Measurements from ENCODE around the gene WRNIP1. TPM values are rescaled to one million over a fixed set of nuclear protein-coding genes. Genes with fewer than 3 reads are reported as not detected.

The WRNIP1 gene
- total and polyA plus RNA-seq, 2 of the 13 experiments (the other 11 are each of a cell fraction or from before 2014, with no cell fraction given) = 77.7 to 90.3 TPM

DNA sequence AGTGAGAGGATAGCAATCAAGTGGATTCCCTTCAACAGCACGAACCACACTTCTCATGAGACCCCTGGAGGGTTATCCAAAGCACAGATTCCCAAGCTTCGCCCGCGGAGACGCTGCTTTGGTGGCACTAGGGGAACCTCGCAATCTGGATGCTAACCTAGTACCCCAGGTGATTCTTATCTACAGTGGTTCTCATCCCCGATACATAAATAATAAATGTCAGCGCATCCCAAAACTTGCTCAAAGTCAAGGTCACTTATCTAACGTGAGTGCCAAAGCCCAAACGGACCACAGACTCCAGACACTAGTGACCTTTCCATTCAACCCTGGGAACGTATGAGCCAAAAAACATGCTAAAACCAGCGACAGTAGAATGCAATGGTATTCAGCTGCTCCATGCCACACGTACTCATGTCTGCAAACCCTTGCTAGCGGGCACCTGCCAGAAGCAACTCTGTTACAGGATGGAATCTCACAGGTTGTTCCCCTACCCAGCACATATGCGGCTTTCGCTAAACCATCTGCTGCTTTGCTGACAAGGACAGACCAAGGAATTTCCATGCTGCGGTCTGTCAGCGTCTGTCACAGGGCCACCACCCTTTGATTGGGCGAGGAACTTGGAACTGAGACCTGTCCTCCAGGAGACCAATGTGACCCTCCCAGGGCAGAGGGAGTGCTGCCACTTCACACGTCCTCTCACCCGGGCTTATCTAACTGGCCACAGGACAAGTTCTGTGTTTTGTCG is 31.3 kb upstream of the WRNIP1 start:
- in situ Hi-C loops (cut with HindIII; ENCODE audit: extremely low pct_ligation_motif_present, low pct_unique_long_range_greater_than_20kb) (no loop called here), intact Hi-C loops (cut with micrococcal nuclease; ENCODE audit: unreplicated experiment) (no loop called here)
- no TSS peak for BruUV-seq (replicated peaks)
- WGBS (ENCODE audit: low lambda C conversion rate) = 55% methylated on average over 22 of the region's 22 CpGs
- H3K27me3 ChIP-seq (ENCODE audit: control insufficient read depth in 1 of 2, insufficient read depth in 2 of 2, low read length in 2 of 2) = peaks cover 3 to 25% of the 10 kb centered on the region in 2 experiments; a peak in 2 of 5 replicates
- POLR2A ChIA-PET = no interaction called here
- H3K4me3 ChIP-seq (replicated peaks in 1 of 3; ENCODE audit: insufficient read depth in 1 of 3, low read depth in 2 of 3, low read length in 3 of 3) = no peak overlapping the region
- peaks cover 9% of the 10 kb centered on the region; the same call in 1 of the 2 replicates for H3K4me1 ChIP-seq (ENCODE audit: insufficient read depth, low read length)
- FAIRE-seq = no peak
- H4K20me1 ChIP-seq (ENCODE audit: insufficient read depth, low read length) = no peaks in the 10 kb centered on the region
- no peak for TF ChIP-seq SALL1 (CRISPR knock-in tag; IDR thresholded peaks at IDR 0.05)
- TF ChIP-seq ZFP36L2 (CRISPR knock-in tag; IDR thresholded peaks at IDR 0.05) = no peak
- H3K79me2 ChIP-seq (ENCODE audit: insufficient read depth, low read length) = no peaks in the 10 kb centered on the region
- H2AFZ ChIP-seq (ENCODE audit: low read length) = no peak overlapping the region
- H3K27ac ChIP-seq (ENCODE audit: extremely low read length, insufficient read depth, low read length) = no peak overlapping the region
- no peak for DNase-seq (ENCODE audit: low spot score)
- CTCF ChIA-PET (ENCODE audit: low intra/inter-chr PET ratio, low total read pairs) = no interaction called here
- ATAC-seq = no peak
- no peaks in the 10 kb centered on the region for H3K9me3 ChIP-seq (ENCODE audit: low read length)
- H3K36me3 ChIP-seq (replicated peaks in 1 of 2; ENCODE audit: control insufficient read depth in 1 of 2, insufficient read depth in 2 of 2, low read length in 2 of 2) = no peaks in the 10 kb centered on the region
- H3K9ac ChIP-seq (ENCODE audit: insufficient read depth, low read depth, low read length) = no peak overlapping the region
- H3K4me2 ChIP-seq (ENCODE audit: low read depth, low read length) = no peak overlapping the region

DNA sequence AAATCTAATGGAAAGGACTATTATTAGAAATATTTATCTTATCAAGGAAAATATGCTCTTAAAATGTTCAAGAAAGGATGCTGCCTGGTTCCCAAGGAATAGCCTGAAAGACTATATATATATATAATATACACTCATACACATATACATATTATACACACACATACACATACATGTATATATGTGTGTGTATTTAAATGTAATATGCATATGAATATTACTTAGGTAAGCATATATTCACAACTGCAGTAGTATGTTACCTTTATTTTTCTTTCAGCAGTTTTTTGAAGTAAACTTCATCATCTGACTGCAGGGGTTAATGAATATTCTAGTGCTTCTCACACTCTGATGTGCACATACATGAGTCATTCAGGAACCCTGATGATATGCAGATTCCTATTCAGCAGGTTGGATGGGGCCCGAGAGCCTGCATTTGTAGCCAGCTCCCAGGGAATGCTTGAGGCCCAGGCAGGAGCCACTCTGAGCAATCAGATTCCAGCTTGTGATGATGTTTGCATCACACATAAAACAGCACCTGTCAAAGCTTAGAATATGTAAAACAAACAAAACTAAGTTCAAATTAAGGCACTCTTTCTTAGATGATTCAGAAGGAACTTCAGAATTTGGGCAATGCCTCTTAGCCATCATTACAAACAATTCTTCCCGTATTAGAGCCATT is 30.6 kb upstream of the WRNIP1 start:
- POLR2A ChIA-PET = no interaction called here
- in situ Hi-C loops (cut with HindIII; ENCODE audit: extremely low pct_ligation_motif_present, low pct_unique_long_range_greater_than_20kb) = no loop called here
- no peaks in the 10 kb centered on the region for H4K20me1 ChIP-seq (ENCODE audit: insufficient read depth, low read length)
- FAIRE-seq = no peak
- H3K4me1 ChIP-seq (ENCODE audit: insufficient read depth, low read length) = peaks cover 17% of the 10 kb centered on the region; the same call in 1 of the 2 replicates
- no peaks in the 10 kb centered on the region for H3K36me3 ChIP-seq (replicated peaks in 1 of 2; ENCODE audit: control insufficient read depth in 1 of 2, insufficient read depth in 2 of 2, low read length in 2 of 2)
- no peaks in the 10 kb centered on the region for H3K79me2 ChIP-seq (ENCODE audit: insufficient read depth, low read length)
- no peak overlapping the region for H2AFZ ChIP-seq (ENCODE audit: low read length)
- TF ChIP-seq, protein P1, sequence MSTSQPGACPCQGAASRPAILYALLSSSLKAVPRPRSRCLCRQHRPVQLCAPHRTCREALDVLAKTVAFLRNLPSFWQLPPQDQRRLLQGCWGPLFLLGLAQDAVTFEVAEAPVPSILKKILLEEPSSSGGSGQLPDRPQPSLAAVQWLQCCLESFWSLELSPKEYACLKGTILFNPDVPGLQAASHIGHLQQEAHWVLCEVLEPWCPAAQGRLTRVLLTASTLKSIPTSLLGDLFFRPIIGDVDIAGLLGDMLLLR (CRISPR knock-in tag; IDR thresholded peaks at IDR 0.05) = no peak
- TF ChIP-seq HOXA9 (CRISPR knock-in tag; IDR thresholded peaks at IDR 0.05; ENCODE audit: borderline replicate concordance) = no peak
- TF ChIP-seq ZBTB7A (CRISPR knock-in tag; IDR thresholded peaks at IDR 0.05) = no peak
- no peak for TF ChIP-seq ZNF350 (CRISPR knock-in tag; IDR thresholded peaks at IDR 0.05; ENCODE audit: borderline replicate concordance, low read depth)
- TF ChIP-seq, protein P2, sequence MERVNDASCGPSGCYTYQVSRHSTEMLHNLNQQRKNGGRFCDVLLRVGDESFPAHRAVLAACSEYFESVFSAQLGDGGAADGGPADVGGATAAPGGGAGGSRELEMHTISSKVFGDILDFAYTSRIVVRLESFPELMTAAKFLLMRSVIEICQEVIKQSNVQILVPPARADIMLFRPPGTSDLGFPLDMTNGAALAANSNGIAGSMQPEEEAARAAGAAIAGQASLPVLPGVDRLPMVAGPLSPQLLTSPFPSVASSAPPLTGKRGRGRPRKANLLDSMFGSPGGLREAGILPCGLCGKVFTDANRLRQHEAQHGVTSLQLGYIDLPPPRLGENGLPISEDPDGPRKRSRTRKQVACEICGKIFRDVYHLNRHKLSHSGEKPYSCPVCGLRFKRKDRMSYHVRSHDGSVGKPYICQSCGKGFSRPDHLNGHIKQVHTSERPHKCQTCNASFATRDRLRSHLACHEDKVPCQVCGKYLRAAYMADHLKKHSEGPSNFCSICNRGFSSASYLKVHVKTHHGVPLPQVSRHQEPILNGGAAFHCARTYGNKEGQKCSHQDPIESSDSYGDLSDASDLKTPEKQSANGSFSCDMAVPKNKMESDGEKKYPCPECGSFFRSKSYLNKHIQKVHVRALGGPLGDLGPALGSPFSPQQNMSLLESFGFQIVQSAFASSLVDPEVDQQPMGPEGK (CRISPR knock-in tag; IDR thresholded peaks at IDR 0.05) = no peak
- TF ChIP-seq MAFK (conservative IDR thresholded peaks at IDR 0.05 in 1 of 2, IDR thresholded peaks at IDR 0.05 in 1 of 2; ENCODE audit: low read length in 2 of 2) = peak; percentile 28 to 74; a peak in 3 of 4 replicates
- TF ChIP-seq MAFF (IDR thresholded peaks at IDR 0.05; ENCODE audit: low read depth, low read length) = peak; percentile 53; the same call in 1 of the 2 replicates
- no peak for DNase-seq (ENCODE audit: low spot score)
- no TSS peak for BruUV-seq (replicated peaks)
- no peaks in the 10 kb centered on the region for H3K9me3 ChIP-seq (ENCODE audit: low read length)
- no peak overlapping the region for H3K4me2 ChIP-seq (ENCODE audit: low read depth, low read length)
- CTCF ChIA-PET (ENCODE audit: low intra/inter-chr PET ratio, low total read pairs) = no interaction called here
- no peak overlapping the region for H3K4me3 ChIP-seq (replicated peaks in 1 of 3; ENCODE audit: insufficient read depth in 1 of 3, low read depth in 2 of 3, low read length in 3 of 3)
- 27% methylated on average over 2 of the region's 2 CpGs for WGBS (ENCODE audit: low lambda C conversion rate)
- H3K27me3 ChIP-seq (ENCODE audit: control insufficient read depth in 1 of 2, insufficient read depth in 2 of 2, low read length in 2 of 2) = peaks cover 3 to 22% of the 10 kb centered on the region in 2 experiments; a peak in 2 of 5 replicates
- intact Hi-C loops (cut with micrococcal nuclease; ENCODE audit: unreplicated experiment) = no loop called here
- ATAC-seq = no peak
- no peak overlapping the region for H3K9ac ChIP-seq (ENCODE audit: insufficient read depth, low read depth, low read length)
- no peak overlapping the region for H3K27ac ChIP-seq (ENCODE audit: extremely low read length, insufficient read depth, low read length)

Measured in HepG2 (cell line).